PFSK-1 (cell line): Measurements from ENCODE around the gene LANCL2.

Experiments used
- FOXP2 ChIP-seq: optimal IDR thresholded peaks from 2 replicates; pipeline ENCODE3; 2011; ENCODE audit warnings: borderline replicate concordance, control low read depth, inconsistent platforms; ENCODE audit not compliant: insufficient read depth; ENCODE audit errors: extremely low read length, extremely low read depth
- POLR2AphosphoS5 ChIP-seq: IDR thresholded peaks from 2 replicates; pipeline ENCODE4 v1.6.1; 2012; ENCODE audit warnings: low read depth, mild to moderate bottlenecking, control low read depth, low read length, moderate library complexity
- SIN3A ChIP-seq: IDR thresholded peaks from 2 replicates; pipeline ENCODE4 v1.6.1; 2012; ENCODE audit warnings: mild to moderate bottlenecking, low read length, moderate library complexity, borderline replicate concordance; ENCODE audit not compliant: insufficient read depth
- TAF1 ChIP-seq: IDR thresholded peaks from 2 replicates; pipeline ENCODE4 v1.6.1; 2012; ENCODE audit warnings: low read length, control low read depth, borderline replicate concordance; ENCODE audit not compliant: insufficient read depth
- TF ChIP-seq, protein P1 (sequence below), 2 experiments: IDR thresholded peaks; 2 replicates each; pipeline versions ENCODE4 v1.6.1 to v1.8.0; 2011 to 2012; ENCODE audit warnings: low read depth in 2 of 2, low read length in 2 of 2, control low read depth in 1 of 2, inconsistent platforms in 1 of 2, mild to moderate bottlenecking in 1 of 2, moderate library complexity in 1 of 2; ENCODE audit not compliant: insufficient read depth in 1 of 2

The LANCL2 gene

DNA sequence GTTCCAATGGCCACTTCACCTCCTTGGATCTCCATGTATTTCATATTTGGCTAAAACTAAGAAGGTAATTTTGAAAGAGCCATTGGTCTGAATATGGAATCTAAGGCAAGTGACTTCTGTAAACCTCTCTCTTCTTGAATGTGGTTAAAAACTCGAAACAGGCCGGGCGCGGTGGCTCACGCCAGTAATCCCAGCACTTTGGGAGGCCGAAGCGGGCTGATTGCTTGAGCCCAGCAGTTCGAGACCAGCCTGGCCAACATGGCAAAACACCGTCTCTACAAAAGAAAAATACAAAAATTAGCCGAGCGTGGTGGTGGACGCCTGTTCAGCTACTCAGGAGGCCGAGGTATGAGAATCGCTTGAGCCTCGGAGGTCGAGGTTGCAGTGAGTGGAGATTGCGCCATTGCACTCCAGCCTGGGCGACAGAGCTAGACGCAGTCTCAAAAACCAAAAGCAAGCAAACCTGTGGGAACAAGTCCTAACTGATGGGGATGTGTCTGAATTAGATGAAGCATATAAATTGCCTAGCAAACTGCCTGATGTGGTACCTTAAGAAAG lies 2.2 kb downstream of the LANCL2 start:
- TF ChIP-seq, protein P1, sequence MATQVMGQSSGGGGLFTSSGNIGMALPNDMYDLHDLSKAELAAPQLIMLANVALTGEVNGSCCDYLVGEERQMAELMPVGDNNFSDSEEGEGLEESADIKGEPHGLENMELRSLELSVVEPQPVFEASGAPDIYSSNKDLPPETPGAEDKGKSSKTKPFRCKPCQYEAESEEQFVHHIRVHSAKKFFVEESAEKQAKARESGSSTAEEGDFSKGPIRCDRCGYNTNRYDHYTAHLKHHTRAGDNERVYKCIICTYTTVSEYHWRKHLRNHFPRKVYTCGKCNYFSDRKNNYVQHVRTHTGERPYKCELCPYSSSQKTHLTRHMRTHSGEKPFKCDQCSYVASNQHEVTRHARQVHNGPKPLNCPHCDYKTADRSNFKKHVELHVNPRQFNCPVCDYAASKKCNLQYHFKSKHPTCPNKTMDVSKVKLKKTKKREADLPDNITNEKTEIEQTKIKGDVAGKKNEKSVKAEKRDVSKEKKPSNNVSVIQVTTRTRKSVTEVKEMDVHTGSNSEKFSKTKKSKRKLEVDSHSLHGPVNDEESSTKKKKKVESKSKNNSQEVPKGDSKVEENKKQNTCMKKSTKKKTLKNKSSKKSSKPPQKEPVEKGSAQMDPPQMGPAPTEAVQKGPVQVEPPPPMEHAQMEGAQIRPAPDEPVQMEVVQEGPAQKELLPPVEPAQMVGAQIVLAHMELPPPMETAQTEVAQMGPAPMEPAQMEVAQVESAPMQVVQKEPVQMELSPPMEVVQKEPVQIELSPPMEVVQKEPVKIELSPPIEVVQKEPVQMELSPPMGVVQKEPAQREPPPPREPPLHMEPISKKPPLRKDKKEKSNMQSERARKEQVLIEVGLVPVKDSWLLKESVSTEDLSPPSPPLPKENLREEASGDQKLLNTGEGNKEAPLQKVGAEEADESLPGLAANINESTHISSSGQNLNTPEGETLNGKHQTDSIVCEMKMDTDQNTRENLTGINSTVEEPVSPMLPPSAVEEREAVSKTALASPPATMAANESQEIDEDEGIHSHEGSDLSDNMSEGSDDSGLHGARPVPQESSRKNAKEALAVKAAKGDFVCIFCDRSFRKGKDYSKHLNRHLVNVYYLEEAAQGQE (IDR thresholded peaks at IDR 0.05; ENCODE audit: insufficient read depth in 1 of 2, low read depth in 2 of 2, low read length in 2 of 2): no peak
- TF ChIP-seq FOXP2 (no peak), POLR2AphosphoS5 (no peak), SIN3A (no peak), TAF1 (no peak)

DNA sequence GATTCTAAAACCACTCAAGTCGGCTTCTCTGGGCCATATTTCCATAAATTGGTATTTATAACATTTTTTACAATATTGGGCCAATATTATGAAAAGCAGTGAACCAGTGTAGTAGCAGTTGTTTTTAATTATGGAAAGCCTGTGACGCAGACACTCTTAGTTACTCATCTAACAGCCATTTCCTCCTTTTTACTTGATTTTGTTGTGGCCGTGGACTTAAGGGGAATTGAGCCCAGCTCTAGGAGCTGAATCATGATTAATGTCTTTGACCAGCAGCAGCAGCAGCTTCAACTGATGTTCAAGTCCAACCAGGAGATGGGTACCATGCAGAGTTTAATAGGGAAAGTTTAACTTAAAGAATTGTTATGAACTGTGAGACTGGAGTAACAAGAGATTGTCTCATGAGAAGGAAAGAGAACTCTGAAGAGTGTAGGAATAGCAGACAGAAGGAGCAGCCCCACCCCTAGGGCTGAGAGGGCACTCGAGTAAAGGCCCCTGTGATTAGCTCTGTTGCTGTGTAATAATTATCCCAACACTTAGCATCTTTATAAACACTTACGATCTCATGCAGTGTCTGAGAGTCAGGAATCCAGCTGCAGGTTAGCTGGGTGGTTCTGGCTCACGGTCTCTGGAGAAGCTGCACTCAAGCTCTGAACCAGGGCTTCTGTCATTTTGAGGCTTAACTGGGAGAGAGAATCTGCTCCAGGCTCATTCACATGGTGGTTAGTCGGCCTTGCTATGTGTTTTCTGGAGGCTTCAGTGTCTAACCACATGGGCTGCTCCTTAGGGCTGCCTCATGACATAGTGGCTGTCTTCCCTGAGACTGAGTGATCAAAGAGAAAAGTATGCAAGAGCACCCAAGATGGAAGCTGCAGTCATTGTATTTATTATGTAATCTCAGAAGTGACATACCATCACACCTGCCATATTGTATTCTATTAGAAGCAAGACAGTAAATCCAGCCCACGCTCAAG lies 4.6 kb downstream of the LANCL2 start:
- no peak for TF ChIP-seq SIN3A
- no peak for TF ChIP-seq POLR2AphosphoS5
- TF ChIP-seq FOXP2: no peak

DNA sequence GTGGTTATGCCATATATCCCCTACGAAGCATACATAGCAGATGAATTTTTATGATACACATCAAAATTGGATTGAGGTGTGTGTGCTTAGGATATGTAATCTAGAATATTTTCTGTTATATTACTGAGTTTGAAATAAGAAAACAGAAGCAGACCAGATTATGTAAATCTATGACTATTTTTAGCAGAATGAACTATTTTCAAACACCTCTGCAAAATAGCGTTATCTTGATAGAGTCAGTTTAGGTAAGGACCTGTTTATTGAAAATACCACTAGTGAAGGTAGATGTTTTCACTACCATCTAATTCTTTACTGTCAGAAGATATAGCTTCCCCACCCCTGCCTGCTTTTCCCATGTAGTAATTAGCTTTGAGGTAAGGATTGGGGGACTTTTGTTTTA lies 9.1 kb downstream of the LANCL2 start:
- TF ChIP-seq FOXP2 (no peak), TAF1 (no peak), POLR2AphosphoS5 (no peak), SIN3A (no peak)
- TF ChIP-seq, protein P1 (IDR thresholded peaks at IDR 0.05; ENCODE audit: insufficient read depth in 1 of 2, low read depth in 2 of 2, low read length in 2 of 2): no peak

DNA sequence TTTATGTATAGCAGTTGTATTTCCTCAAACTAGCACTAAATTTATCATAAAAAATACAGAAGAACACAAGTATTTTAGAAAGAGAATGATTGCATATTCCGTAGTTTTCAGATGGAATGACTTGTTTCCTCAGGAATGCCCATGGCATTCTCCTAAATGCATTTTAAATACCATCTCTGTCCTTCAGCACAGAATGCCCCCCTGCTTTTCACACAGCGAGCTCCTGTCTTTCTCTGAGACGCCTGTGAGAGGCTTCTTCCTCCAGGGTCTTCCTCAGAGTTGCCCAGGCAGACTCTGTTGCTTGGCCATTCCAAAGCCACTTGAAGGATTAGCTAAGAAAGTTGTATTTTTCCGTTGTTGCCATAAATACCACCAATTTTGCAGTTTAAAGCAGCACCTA lies 10.1 kb downstream of the LANCL2 start:
- TF ChIP-seq TAF1 (no peak), FOXP2 (no peak), SIN3A (no peak), POLR2AphosphoS5 (no peak)
- TF ChIP-seq, protein P1 (IDR thresholded peaks at IDR 0.05; ENCODE audit: insufficient read depth in 1 of 2, low read depth in 2 of 2, low read length in 2 of 2): no peak

DNA sequence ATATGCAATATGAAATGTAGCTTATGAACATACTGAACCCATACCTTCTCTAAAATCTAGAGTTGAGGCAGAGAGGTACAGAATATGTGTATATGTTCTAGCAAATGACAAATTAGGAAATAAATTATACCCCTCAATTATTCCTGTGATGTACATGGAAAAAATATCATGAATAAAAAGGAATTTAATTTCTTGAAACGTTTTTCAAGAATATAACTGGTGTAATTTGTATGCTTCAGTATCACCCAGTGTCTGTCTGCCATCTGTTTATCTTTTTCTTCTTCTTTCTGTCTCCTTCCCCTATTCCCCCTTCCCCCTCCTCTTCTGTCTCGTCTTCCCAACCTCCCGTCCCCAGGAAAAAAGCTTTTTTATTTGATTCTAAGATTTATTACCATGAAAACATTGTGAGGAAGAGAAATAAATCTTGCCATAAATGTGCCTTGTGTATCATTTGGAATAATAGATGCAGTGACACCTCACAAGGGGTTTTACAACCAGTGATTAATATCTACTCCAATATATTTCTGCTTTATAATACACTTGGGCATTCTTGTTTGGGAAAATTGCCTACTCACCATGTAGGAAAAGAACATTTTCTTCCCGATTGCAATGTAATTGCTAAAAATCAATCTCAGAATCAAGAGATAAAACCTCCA lies 12.2 kb downstream of the LANCL2 start:
- TF ChIP-seq FOXP2: no peak
- no peak for TF ChIP-seq TAF1
- TF ChIP-seq, protein P1 (IDR thresholded peaks at IDR 0.05; ENCODE audit: insufficient read depth in 1 of 2, low read depth in 2 of 2, low read length in 2 of 2): no peak
- no peak for TF ChIP-seq POLR2AphosphoS5
- TF ChIP-seq SIN3A: no peak
